Measurements from ENCODE around the gene GDPD4. TPM values are rescaled to one million over a fixed set of nuclear protein-coding genes. Genes with fewer than 3 reads are reported as not detected.

GDPD4 gene
- total RNA-seq, 1 experiment from 2014 or later: not detected

- Mint-ChIP-seq H3K9me3 (ENCODE audit: low read depth, unreplicated experiment) (no peaks in the 10 kb centered on the region), H3K4me1 (ENCODE audit: low read depth, unreplicated experiment) (peaks cover 29% of the 10 kb centered on the region), H3K36me3 (ENCODE audit: insufficient read depth, unreplicated experiment) (no peaks in the 10 kb centered on the region), H3K27ac (ENCODE audit: unreplicated experiment) (peak overlapping the region; percentile 60), H3K27me3 (ENCODE audit: unreplicated experiment) (no peaks in the 10 kb centered on the region), H3K4me3 (ENCODE audit: low read depth, unreplicated experiment) (no peak overlapping the region)
- CTCF ChIA-PET: no interaction called here
- intact Hi-C loops (cut with micrococcal nuclease; ENCODE audit: unreplicated experiment): no loop called here
- TF ChIP-seq, protein P1, sequence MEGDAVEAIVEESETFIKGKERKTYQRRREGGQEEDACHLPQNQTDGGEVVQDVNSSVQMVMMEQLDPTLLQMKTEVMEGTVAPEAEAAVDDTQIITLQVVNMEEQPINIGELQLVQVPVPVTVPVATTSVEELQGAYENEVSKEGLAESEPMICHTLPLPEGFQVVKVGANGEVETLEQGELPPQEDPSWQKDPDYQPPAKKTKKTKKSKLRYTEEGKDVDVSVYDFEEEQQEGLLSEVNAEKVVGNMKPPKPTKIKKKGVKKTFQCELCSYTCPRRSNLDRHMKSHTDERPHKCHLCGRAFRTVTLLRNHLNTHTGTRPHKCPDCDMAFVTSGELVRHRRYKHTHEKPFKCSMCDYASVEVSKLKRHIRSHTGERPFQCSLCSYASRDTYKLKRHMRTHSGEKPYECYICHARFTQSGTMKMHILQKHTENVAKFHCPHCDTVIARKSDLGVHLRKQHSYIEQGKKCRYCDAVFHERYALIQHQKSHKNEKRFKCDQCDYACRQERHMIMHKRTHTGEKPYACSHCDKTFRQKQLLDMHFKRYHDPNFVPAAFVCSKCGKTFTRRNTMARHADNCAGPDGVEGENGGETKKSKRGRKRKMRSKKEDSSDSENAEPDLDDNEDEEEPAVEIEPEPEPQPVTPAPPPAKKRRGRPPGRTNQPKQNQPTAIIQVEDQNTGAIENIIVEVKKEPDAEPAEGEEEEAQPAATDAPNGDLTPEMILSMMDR (IDR thresholded peaks at IDR 0.05; ENCODE audit: unreplicated experiment): no peak
- no TSS peak for BruUV-seq (replicated peaks)
- no peak for DNase-seq
Observed at GRCh38 chr11:77244277-77245027, 57.0 kb downstream of the GDPD4 start.

- Mint-ChIP-seq H3K9me3 (ENCODE audit: low read depth, unreplicated experiment) (no peaks in the 10 kb centered on the region), H3K36me3 (ENCODE audit: insufficient read depth, unreplicated experiment) (no peaks in the 10 kb centered on the region), H3K27me3 (ENCODE audit: unreplicated experiment) (no peaks in the 10 kb centered on the region), H3K27ac (ENCODE audit: unreplicated experiment) (no peak overlapping the region), H3K4me1 (ENCODE audit: low read depth, unreplicated experiment) (no peaks in the 10 kb centered on the region), H3K4me3 (ENCODE audit: low read depth, unreplicated experiment) (no peak overlapping the region)
- CTCF ChIA-PET: no interaction called here
- DNase-seq: no peak
- intact Hi-C loops (cut with micrococcal nuclease; ENCODE audit: unreplicated experiment): no loop called here
- TF ChIP-seq, protein P1 (IDR thresholded peaks at IDR 0.05; ENCODE audit: unreplicated experiment): no peak
- no TSS peak for BruUV-seq (replicated peaks)
Observed at GRCh38 chr11:77236901-77237300, 64.6 kb downstream of the GDPD4 start.

DNA sequence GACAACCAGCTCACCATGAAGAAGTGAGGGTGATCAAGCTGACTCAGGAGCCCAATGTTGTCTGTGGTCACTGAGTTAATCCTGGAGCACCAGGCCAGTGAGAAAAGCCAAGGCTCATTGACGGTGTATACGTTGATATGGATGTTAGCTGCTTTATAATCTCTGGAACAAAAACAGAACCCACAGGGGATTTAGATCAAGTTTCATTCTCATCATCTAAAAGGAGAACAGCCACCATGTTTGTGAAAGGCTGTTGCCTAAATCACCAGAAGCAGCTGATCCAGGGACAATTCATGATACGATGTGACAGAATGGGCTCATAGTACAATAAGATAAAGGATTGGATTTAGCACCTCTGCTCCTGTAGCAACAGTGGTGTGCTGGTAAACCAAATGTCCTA is 68.5 kb downstream of the GDPD4 start:
- CTCF ChIA-PET: no interaction called here
- intact Hi-C loops (cut with micrococcal nuclease; ENCODE audit: unreplicated experiment): no loop called here
- TF ChIP-seq, protein P1 (IDR thresholded peaks at IDR 0.05; ENCODE audit: unreplicated experiment): no peak
- Mint-ChIP-seq H3K9me3 (ENCODE audit: low read depth, unreplicated experiment) (no peaks in the 10 kb centered on the region), H3K36me3 (ENCODE audit: insufficient read depth, unreplicated experiment) (no peaks in the 10 kb centered on the region), H3K4me3 (ENCODE audit: low read depth, unreplicated experiment) (no peak overlapping the region), H3K4me1 (ENCODE audit: low read depth, unreplicated experiment) (no peaks in the 10 kb centered on the region), H3K27ac (ENCODE audit: unreplicated experiment) (no peak overlapping the region), H3K27me3 (ENCODE audit: unreplicated experiment) (no peaks in the 10 kb centered on the region)
- BruUV-seq (replicated peaks): no TSS peak
- no peak for DNase-seq

DNA sequence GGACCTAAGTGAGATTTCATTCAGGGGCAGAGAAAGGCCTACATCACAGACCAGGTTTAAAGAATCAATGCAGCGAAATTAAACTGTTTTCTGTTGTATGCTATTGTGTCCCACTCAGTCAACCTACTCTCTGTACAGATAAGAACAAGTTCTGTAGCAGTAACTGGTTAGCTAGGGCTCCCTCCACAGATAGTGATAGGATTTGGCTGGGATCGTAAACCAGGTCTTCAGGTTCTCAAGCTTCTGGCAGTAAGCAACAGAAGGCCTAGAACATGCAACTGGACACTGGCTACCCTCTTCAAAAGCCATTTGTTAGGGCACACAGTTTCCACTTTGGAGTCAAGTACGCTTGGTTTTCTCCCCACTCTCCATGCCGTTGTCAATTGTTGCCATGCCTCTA is 69.2 kb downstream of the GDPD4 start:
- CTCF ChIA-PET: no interaction called here
- DNase-seq: no peak
- H3K27me3 Mint-ChIP-seq (ENCODE audit: unreplicated experiment): no peaks in the 10 kb centered on the region
- H3K36me3 Mint-ChIP-seq (ENCODE audit: insufficient read depth, unreplicated experiment): no peaks in the 10 kb centered on the region
- H3K4me3 Mint-ChIP-seq (ENCODE audit: low read depth, unreplicated experiment): no peak overlapping the region
- intact Hi-C loops (cut with micrococcal nuclease; ENCODE audit: unreplicated experiment): no loop called here
- H3K27ac Mint-ChIP-seq (ENCODE audit: unreplicated experiment): no peak overlapping the region
- BruUV-seq (replicated peaks): no TSS peak
- H3K4me1 Mint-ChIP-seq (ENCODE audit: low read depth, unreplicated experiment): no peaks in the 10 kb centered on the region
- TF ChIP-seq, protein P1 (IDR thresholded peaks at IDR 0.05; ENCODE audit: unreplicated experiment): no peak
- H3K9me3 Mint-ChIP-seq (ENCODE audit: low read depth, unreplicated experiment): no peaks in the 10 kb centered on the region
